H1 (cell line): ENCODE measurements around the gene KCNK15. TPM values are rescaled to one million over a fixed set of nuclear protein-coding genes. Genes with fewer than 3 reads are reported as not detected.

ENCODE experiments used
- CTCF ChIA-PET: fragments of 300-600 bp; sonication (Branson Sonifier 250); formaldehyde crosslinking; loops from one replicate; lab custom pipeline; 2021; ENCODE audit not compliant: partially characterized antibody; lab: Charles Lee
- POLR2A ChIA-PET: fragments of 300-600 bp; sonication (Branson Sonifier 250); formaldehyde crosslinking; loops from one replicate; lab custom pipeline; 2021; ENCODE audit warnings: inconsistent platforms; ENCODE audit not compliant: partially characterized antibody; lab: Charles Lee
- DNase-seq, 2 experiments: peaks; one replicate each; pipeline versions ENCODE4 v3.0.0 to v3.0.0-alpha.2; 2010 to 2022; ENCODE audit warnings: low spot score in 2 of 2, low read depth in 1 of 2, mixed read lengths in 1 of 2
- FAIRE-seq: peaks from 2 replicates; lab custom pipeline; 2011; peaks lifted over from hg19 to GRCh38; lab: Jason Lieb, UNC
- H2AFZ ChIP-seq: 2 replicates; pipeline ENCODE4 v1.8.1; 2012; ENCODE audit warnings: low read length, inconsistent platforms
- H2AK5ac ChIP-seq: 2 replicates; pipeline ENCODE4 v1.6.1; 2013; ENCODE audit warnings: low read depth, low read length
- H2BK120ac ChIP-seq: replicated peaks from 2 replicates; pipeline ENCODE3; 2013; ENCODE audit warnings: low read depth, low read length, inconsistent platforms
- H2BK12ac ChIP-seq: 2 replicates; pipeline ENCODE4 v1.6.1; 2013; ENCODE audit warnings: low read depth, low read length
- H2BK15ac ChIP-seq: 2 replicates; pipeline ENCODE4 v1.6.1; 2013; ENCODE audit warnings: low read length
- H2BK20ac ChIP-seq: 2 replicates; pipeline ENCODE4 v1.6.1; 2013; ENCODE audit warnings: low read length
- H2BK5ac ChIP-seq: 2 replicates; pipeline ENCODE4 v1.6.1; 2013; ENCODE audit warnings: low read depth, low read length
- H3K14ac ChIP-seq: 2 replicates; pipeline ENCODE4 v1.6.1; 2013; ENCODE audit warnings: inconsistent platforms; ENCODE audit not compliant: insufficient read length
- H3K18ac ChIP-seq: 2 replicates; pipeline ENCODE4 v1.6.1; 2013; ENCODE audit warnings: low read length; ENCODE audit errors: extremely low read depth
- H3K23ac ChIP-seq: 2 replicates; pipeline ENCODE4 v1.6.1; 2013; ENCODE audit warnings: inconsistent platforms; ENCODE audit not compliant: insufficient read length
- H3K23me2 ChIP-seq: 2 replicates; pipeline ENCODE4 v1.6.1; 2013; ENCODE audit warnings: low read depth, low read length
- H3K27ac ChIP-seq: 2 replicates; pipeline ENCODE4 v1.6.1; 2011; ENCODE audit warnings: low read depth, low read length, inconsistent platforms
- H3K27me3 ChIP-seq, 4 experiments: replicated peaks in 1 of 4; 1 replicate in 1 of 4; 2 replicates in 3 of 4; pipeline versions ENCODE4 v1.6.1 to v1.8.1; 2011 to 2013; ENCODE audit warnings: low read length in 3 of 4, mild to moderate bottlenecking in 3 of 4, inconsistent platforms in 2 of 4, mixed read lengths in 2 of 4, moderate library complexity in 1 of 4; ENCODE audit not compliant: control insufficient read depth in 3 of 4, insufficient read depth in 3 of 4; ENCODE audit errors: extremely low read depth in 1 of 4
- H3K36me3 ChIP-seq, 4 experiments: 2 replicates each; pipeline versions ENCODE4 v1.6.1 to v1.8.1; 2011 to 2013; ENCODE audit warnings: mild to moderate bottlenecking in 4 of 4, low read length in 3 of 4, moderate library complexity in 2 of 4, control low read depth in 1 of 4, inconsistent platforms in 1 of 4; ENCODE audit not compliant: insufficient read depth in 4 of 4, control insufficient read depth in 2 of 4
- H3K4ac ChIP-seq: replicated peaks from 2 replicates; pipeline ENCODE3; 2013; ENCODE audit warnings: low read length, low read depth, mixed read lengths, inconsistent platforms; ENCODE audit not compliant: insufficient read length
- H3K4me1 ChIP-seq, 4 experiments: replicated peaks in 1 of 4; 1 replicate in 1 of 4; 2 replicates in 3 of 4; pipeline versions ENCODE4 v1.6.1 to v1.8.1; 2011 to 2013; ENCODE audit warnings: low read length in 3 of 4, inconsistent platforms in 2 of 4, mixed read lengths in 1 of 4; ENCODE audit not compliant: insufficient read depth in 4 of 4, control insufficient read depth in 3 of 4
- H3K4me2 ChIP-seq, 2 experiments: 2 replicates each; pipeline versions ENCODE4 v1.6.1 to v1.8.1; 2011 to 2013; ENCODE audit warnings: low read depth in 2 of 2, low read length in 2 of 2, control low read depth in 1 of 2, inconsistent platforms in 1 of 2, mild to moderate bottlenecking in 1 of 2; ENCODE audit not compliant: insufficient read depth in 1 of 2
- H3K4me3 ChIP-seq, 4 experiments: fragments of 200-600, 300-600 bp in 1 of 4; sonication (generic), shearing (Covaris generic), sonication (Bioruptor Twin) in 1 of 4; 2 replicates each; pipeline versions ENCODE4 v1.5.1 to v1.8.1; 2011 to 2016; ENCODE audit warnings: low read length in 4 of 4, low read depth in 3 of 4, control low read depth in 2 of 4, inconsistent platforms in 2 of 4, mild to moderate bottlenecking in 2 of 4, mixed read lengths in 1 of 4, moderate library complexity in 1 of 4; ENCODE audit not compliant: insufficient read depth in 2 of 4; ENCODE audit errors: extremely low read depth in 1 of 4
- H3K56ac ChIP-seq: replicated peaks from 2 replicates; pipeline ENCODE3; 2013; ENCODE audit warnings: low read depth, mild to moderate bottlenecking, mixed read lengths, low read length, inconsistent platforms; ENCODE audit not compliant: insufficient read length
- H3K79me1 ChIP-seq: 2 replicates; pipeline ENCODE4 v1.6.1; 2013; ENCODE audit warnings: low read depth, low read length, control low read depth
- H3K79me2 ChIP-seq, 2 experiments: 2 replicates each; pipeline versions ENCODE4 v1.6.1 to v1.8.1; 2012 to 2013; ENCODE audit warnings: low read length in 2 of 2, mild to moderate bottlenecking in 2 of 2, inconsistent platforms in 1 of 2; ENCODE audit not compliant: insufficient read depth in 2 of 2, control insufficient read depth in 1 of 2
- H3K9ac ChIP-seq, 4 experiments: replicated peaks in 1 of 4; 1 replicate in 1 of 4; 2 replicates in 3 of 4; pipeline versions ENCODE4 v1.6.1 to v1.8.1; 2011 to 2013; ENCODE audit warnings: low read depth in 3 of 4, low read length in 3 of 4, control low read depth in 2 of 4, mild to moderate bottlenecking in 2 of 4, moderate library complexity in 2 of 4, inconsistent platforms in 1 of 4; ENCODE audit errors: extremely low read depth in 1 of 4
- H3K9me3 ChIP-seq, 2 experiments: 2 replicates each; pipeline versions ENCODE4 v1.6.1 to v1.8.1; 2012 to 2013; ENCODE audit warnings: mild to moderate bottlenecking in 2 of 2, moderate library complexity in 2 of 2, control low read depth in 1 of 2, inconsistent platforms in 1 of 2, low read depth in 1 of 2, low read length in 1 of 2, mixed read lengths in 1 of 2; ENCODE audit not compliant: insufficient read depth in 2 of 2
- H4K20me1 ChIP-seq, 2 experiments: replicated peaks in 1 of 2; 2 replicates each; pipeline versions ENCODE3 to v1.8.1; 2011 to 2013; ENCODE audit warnings: inconsistent platforms in 2 of 2, low read length in 2 of 2, mild to moderate bottlenecking in 1 of 2; ENCODE audit not compliant: insufficient read depth in 2 of 2, control insufficient read depth in 1 of 2
- H4K5ac ChIP-seq: 2 replicates; pipeline ENCODE4 v1.6.1; 2013; ENCODE audit warnings: low read length, low read depth, mixed read lengths, inconsistent platforms; ENCODE audit not compliant: insufficient read length
- H4K8ac ChIP-seq: 2 replicates; pipeline ENCODE4 v1.8.0; 2013; ENCODE audit warnings: mild to moderate bottlenecking, moderate library complexity, low read length, inconsistent platforms; ENCODE audit not compliant: insufficient read depth; ENCODE audit errors: extremely low read depth
- H4K91ac ChIP-seq: replicated peaks from 2 replicates; pipeline ENCODE3; 2013; ENCODE audit warnings: low read length, mixed read lengths, inconsistent platforms; ENCODE audit not compliant: insufficient read length
- BACH1 ChIP-seq: IDR thresholded peaks from 2 replicates; pipeline ENCODE4 v1.6.1; 2012; ENCODE audit warnings: low read length, improper control_type of control experiment
- BRCA1 ChIP-seq: IDR thresholded peaks from 2 replicates; pipeline ENCODE4 v1.6.1; 2012; ENCODE audit warnings: low read depth, low read length, improper control_type of control experiment
- POLR2A ChIP-seq, 2 experiments: IDR thresholded peaks; 1 replicate in 1 of 2; 2 replicates in 1 of 2; pipeline ENCODE4 v1.6.1; 2011; ENCODE audit warnings: low read depth in 2 of 2, low read length in 2 of 2, mild to moderate bottlenecking in 2 of 2; ENCODE audit errors: control extremely low read depth in 1 of 2
- RFX5 ChIP-seq: IDR thresholded peaks from 2 replicates; pipeline ENCODE4 v1.6.1; 2011; ENCODE audit warnings: low read depth, low read length, improper control_type of control experiment, borderline replicate concordance
- SIX5 ChIP-seq: IDR thresholded peaks from 2 replicates; pipeline ENCODE4 v1.6.1; 2011; ENCODE audit warnings: mild to moderate bottlenecking, low read depth, low read length
- TAF1 ChIP-seq: IDR thresholded peaks from 2 replicates; pipeline ENCODE4 v1.6.1; 2011; ENCODE audit warnings: mild to moderate bottlenecking, low read depth, low read length
- ZNF274 ChIP-seq: IDR thresholded peaks from 2 replicates; pipeline ENCODE4 v1.7.0; 2012; ENCODE audit warnings: low read length, borderline replicate concordance; ENCODE audit errors: extremely low read depth
- WGBS, 2 experiments: shearing (Covaris generic) in 1 of 2; methylation state at CpG; one replicate each; pipeline versions ENCODE4 v1.1.6 to v1.1.7; 2013 to 2015; ENCODE audit warnings: low lambda C conversion rate in 2 of 2, mixed read lengths in 2 of 2, inconsistent platforms in 1 of 2, low coverage in 1 of 2, missing lambda C conversion rate in 1 of 2; ENCODE audit not compliant: insufficient replicate concordance in 2 of 2, insufficient coverage in 1 of 2, insufficient read length in 1 of 2; ENCODE audit errors: extremely low coverage in 1 of 2, missing lambda C conversion rate in 1 of 2; 5-methylcytosine and 5-hydroxymethylcytosine counted together
- polyA plus RNA-seq, 7 experiments: library from polyadenylated mRNA; depleted of rRNA in 3 of 7; stranded (reverse) in 5 of 7; unstranded in 2 of 7; fragments of >200 nt in 5 of 7; fragments of 200-250 nt in 2 of 7; gene quantifications; 1 replicate in 5 of 7; 2 replicates in 1 of 7; 4 replicates in 1 of 7; pipeline versions ENCODE4 v1.2.1 to v1.2.3, GENCODE V29; 2011 to 2013; ENCODE audit warnings: missing spikeins in 2 of 7, mixed read lengths in 2 of 7
- total RNA-seq: library from RNA; stranded (reverse); fragmentation: NEBNext Ultra II Directional; extraction: Animal tissue kit (Norgen Biotek cat#: 25700); gene quantifications from 2 replicates; pipeline ENCODE4 v1.2.1, GENCODE V29; 2021

The KCNK15 gene
- total and polyA plus RNA-seq, 2 of the 8 experiments (the other 6 are each of a cell fraction or from before 2014, with no cell fraction given) = 0.24 to 0.33 TPM

DNA sequence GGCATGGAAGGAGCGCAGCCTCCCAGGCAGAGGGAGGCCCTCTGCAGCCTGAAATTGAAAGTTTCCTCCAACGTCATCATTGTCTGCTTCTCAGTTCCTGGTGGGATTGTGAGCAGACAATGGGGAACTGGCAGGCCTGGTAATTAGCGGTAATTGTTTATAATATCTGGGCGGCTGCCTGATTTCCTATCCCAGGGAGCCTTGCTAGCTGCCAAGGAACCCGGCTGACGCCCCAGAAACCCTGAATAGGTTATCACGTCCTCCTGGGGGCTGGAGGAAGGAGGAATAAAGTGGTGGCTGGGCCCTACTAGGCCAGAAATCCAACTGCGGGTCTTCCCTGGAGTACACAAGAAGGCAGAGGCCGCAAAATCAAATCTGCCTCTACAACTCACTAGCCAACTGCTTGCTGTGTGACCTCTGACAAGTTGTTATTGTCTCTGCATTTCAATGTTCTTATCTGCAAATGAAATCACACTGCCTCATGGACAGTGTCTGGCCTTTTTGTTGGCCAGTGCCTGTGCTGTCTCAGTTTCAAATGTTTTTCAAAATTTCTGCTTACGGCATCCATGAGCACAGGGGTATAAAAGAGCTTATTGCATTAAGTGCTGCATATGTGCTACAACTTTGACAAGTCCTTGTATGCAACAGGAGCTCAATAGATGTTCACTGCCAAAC is 16.9 kb downstream of the KCNK15 start:
- Histone ChIP-seq H3K18ac (no peak overlapping the region), H2BK120ac (no peak overlapping the region), H3K23ac (no peak overlapping the region), H2AFZ (no peak overlapping the region), H2BK5ac (no peak overlapping the region), H3K9ac (no peak overlapping the region), H4K8ac (no peak overlapping the region), H3K36me3 (no peaks in the 10 kb centered on the region), H2AK5ac (no peak overlapping the region), H3K27ac (no peak overlapping the region), H3K9me3 (no peaks in the 10 kb centered on the region), H3K4me2 (no peak overlapping the region), H3K4ac (no peak overlapping the region), H3K27me3 (no peaks in the 10 kb centered on the region), H3K23me2 (peaks cover 5% of the 10 kb centered on the region; the same call in 1 of the 2 replicates), H4K5ac (no peak overlapping the region), H2BK12ac (no peak overlapping the region), H2BK20ac (no peak overlapping the region), H2BK15ac (no peak overlapping the region), H4K20me1 (peaks cover 0 to 13% of the 10 kb centered on the region in 2 experiments), H3K14ac (no peak overlapping the region), H3K4me3 (no peak overlapping the region), H3K56ac (no peak overlapping the region), H3K79me1 (no peaks in the 10 kb centered on the region), H4K91ac (no peak overlapping the region), H3K79me2 (no peaks in the 10 kb centered on the region), H3K4me1 (peaks cover 0 to 5% (median under 1%) of the 10 kb centered on the region in 4 experiments; a peak in 1 of 7 replicates)
- 78% methylated on average over 10 of the region's 10 CpGs; no CpG with 5 or more reads in 1 of the 2 experiments for WGBS, 2 experiments
- FAIRE-seq = no peak
- ChIA-PET POLR2A (no interaction called here), CTCF (interaction anchor here (1.3 to 17.1 kb wide), 3 partner anchors 15 to 104 kb away, joined by 3 to 256 read pairs (median 8); partner anchors contain the start of gene KCNK15)
- no peak for DNase-seq
- TF ChIP-seq TAF1 (no peak), BACH1 (no peak), ZNF274 (no peak), POLR2A (IDR thresholded peaks at IDR 0.05; ENCODE audit: control extremely low read depth in 1 of 2, low read depth in 2 of 2, low read length in 2 of 2) (no peak), BRCA1 (no peak), SIX5 (no peak), RFX5 (no peak)
